ENCODE data around the gene SLC2A3.
"Not testable (repeated sequence)": the region's sequence is repeated elsewhere in the genome, so short reads cannot be mapped to it uniquely, and the experiment has no call there.

The SLC2A3 gene

DNA sequence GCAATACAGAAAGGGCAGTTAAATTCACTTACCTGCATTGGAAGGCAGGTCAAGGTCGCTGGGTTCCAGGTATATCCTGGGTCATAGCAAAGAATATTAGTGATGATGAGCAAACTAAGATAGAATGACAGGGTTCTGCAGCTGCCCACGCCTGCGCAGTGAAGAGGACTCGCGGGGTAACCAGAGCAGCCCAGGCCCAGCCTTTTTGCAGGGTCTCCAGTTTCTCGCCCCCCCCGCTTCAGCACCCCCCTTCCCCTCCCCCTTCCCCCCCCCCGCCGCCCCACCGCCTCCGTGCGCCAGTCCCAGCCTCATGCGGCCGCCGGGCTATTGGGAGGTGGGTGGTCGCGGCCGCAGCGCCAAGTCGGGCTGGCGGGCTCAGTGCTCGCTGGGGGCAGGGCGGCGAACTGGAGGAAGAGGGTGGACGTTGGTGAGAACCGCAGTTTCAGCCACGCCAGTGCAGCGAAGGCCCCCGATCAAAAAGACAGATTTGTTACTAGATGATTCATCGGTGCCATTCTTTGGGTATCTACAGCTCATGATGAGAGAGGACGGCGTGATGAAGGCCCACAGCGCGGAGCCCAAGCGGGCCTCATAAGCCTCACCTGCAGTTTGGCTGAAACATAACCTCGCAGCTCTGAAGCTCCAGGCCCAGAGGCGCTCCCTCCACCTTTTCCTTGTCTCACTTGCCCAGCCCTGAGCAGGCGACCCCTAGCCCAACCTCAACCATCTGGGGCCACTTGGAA is 20.2 kb downstream of the SLC2A3 start:
- DNase-seq (ENCODE audit: low read depth): no peak

DNA sequence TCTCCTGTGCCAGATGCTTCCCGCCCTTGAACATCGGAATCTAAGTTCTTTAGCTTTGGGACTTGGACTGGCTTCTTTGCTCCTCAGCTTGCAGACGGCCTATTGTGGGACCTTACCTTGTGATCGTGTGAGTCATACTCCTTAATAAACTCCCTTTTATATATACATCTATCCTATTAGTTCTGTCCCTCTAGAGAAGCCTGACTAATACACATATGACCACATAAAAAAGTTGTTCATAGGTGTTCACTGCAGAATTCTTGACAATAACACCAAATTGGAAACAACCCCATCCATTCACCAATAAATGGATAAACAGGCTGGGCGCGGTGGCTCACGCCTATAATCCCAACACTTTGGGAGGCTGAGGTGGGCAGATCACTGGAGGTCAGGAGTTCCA is 25.9 kb downstream of the SLC2A3 start:
- not testable (repeated sequence) for DNase-seq (ENCODE audit: low read depth)

DNA sequence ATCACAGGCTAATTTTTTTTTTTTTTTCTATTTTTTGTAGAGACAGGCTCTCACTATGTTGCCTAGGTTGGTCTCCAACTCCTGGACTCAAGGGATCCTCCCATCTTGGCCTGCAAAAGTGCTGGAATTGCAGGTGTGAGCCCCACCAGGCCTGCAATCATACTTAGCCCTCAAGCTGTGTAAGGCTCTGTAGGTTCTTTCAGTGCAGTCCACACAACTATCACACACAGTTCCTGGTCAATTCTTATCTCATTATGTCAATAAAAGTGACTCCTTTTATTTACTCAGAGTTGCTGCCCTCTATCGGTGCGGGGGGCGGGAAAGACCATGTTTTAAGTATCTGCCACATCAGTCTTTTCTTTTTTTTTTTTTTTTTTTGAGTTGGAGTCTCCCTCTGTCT is 29.0 kb downstream of the SLC2A3 start:
- DNase-seq (ENCODE audit: low read depth): no peak

DNA sequence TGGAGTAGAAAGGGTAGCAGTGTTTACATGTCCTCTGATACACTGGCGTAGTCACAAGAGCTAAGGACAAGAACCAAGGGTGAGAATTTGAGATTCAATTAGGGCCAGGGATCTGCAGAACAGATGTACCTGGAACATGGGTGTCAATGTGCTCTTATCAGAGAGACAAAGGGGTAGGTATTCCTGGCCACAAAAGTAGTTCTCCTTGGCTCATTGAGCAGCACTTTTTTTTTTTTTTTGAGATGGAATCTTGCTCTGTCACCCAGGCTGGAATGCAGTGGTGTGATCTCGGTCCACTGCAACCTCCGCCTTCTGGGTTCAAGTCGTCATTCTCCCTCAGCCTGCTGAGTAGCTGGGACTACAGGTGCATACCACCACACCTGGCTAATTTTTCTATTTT is 29.7 kb downstream of the SLC2A3 start:
- not testable (repeated sequence) for DNase-seq (ENCODE audit: low read depth)

DNA sequence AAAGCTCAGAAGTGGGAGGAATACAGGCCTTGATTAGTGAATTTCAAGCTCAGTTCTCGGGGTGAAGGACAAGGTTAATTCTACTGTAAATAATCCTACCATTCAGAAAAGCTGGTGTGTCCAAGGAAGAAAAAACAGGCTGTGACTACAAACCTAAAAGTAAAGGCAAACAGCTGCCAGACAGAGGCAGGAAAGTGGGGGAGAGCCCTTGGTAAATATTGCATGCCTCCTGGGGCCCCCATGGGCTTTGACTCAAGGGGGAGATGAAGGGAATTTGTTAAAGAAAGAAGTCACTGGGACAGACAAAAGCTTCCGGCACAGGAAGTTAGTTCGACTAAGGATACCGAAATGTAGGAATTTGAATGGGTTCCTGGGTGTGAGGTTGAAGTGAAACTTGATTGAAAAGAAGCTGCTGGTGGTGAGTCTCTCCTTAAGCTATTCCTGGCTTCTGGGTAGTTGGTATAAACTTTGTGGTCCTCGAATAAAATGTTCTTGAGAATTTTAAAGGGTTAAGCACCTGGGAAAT is 30.3 kb downstream of the SLC2A3 start:
- not testable (repeated sequence) for DNase-seq (ENCODE audit: low read depth)

DNA sequence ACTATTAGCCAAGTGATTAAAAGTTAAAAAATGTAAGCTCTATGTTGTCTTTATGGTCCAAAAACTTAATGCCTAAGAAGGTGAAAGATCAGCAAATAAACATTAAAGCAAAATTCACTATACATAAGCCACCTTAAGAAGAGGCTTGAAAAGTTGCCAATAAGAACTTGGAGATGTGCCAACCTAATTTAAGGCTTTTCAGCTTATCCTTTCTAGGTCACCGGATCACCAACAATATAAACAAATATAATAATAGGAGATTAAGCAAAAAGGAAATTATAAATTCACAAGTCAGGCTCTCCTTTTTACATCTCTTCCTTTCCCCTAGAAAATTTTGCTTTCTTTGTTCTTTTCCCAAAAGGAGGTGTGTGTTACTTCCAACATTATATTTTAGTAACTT is 30.9 kb downstream of the SLC2A3 start:
- no peak for DNase-seq (ENCODE audit: low read depth)

DNA sequence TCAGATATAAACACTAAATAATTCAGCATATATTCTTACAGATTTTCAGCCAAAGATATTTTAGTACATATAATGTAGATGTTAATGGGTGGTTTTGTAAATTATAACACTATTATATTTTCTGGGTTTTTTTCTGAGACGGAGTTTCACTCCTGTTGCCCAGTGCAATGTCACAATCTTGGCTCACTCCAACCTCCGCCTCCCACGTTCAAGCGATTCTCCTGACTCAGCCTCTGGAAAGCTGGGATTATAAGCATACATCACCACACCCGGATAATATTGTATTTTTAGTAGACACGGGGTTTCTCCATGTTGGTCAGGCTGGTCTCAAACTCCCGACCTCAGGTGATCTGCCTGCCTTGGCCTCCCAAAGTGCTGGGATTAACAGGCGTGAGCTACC is 33.6 kb downstream of the SLC2A3 start:
- not testable (repeated sequence) for DNase-seq (ENCODE audit: low read depth)

DNA sequence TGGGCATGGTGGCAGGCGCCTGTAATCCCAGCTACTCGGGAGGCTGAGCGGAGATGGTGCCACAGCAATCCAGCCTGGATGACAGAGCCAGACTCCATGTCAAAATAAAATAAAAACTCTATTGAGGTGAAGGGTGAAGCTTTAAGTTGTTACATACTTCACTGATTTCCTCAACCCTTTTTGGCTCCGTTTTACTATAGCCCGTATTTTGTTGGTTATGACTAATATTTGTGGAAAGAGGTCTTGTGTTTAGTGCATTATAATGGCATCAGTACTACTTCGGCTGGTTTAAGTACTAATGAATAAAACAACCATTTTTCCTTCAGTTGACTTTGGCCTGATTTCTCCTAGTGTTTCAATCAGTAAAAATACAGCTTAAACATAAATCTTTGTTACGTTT is 36.2 kb downstream of the SLC2A3 start:
- DNase-seq (ENCODE audit: low read depth): no peak

DNA sequence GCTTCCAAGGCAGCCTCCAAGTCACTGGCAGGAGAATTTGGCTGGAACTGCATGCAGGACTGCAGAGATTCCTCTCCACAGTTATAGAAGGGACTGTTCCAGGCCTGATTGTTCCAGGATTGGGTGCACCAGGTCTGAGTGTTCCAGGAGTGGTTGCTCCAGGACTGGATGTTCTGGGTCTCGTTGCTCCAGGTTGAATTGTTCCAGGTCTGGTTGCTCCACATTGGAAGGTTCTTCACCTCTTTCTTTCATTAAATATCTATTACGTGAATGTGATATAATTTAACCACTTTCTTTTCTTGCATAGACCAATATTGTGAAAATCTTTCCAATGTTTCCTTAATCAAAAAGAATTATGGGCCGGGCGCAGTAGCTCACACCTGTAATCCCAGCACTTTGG is 39.3 kb downstream of the SLC2A3 start:
- not testable (repeated sequence) for DNase-seq (ENCODE audit: low read depth)

DNA sequence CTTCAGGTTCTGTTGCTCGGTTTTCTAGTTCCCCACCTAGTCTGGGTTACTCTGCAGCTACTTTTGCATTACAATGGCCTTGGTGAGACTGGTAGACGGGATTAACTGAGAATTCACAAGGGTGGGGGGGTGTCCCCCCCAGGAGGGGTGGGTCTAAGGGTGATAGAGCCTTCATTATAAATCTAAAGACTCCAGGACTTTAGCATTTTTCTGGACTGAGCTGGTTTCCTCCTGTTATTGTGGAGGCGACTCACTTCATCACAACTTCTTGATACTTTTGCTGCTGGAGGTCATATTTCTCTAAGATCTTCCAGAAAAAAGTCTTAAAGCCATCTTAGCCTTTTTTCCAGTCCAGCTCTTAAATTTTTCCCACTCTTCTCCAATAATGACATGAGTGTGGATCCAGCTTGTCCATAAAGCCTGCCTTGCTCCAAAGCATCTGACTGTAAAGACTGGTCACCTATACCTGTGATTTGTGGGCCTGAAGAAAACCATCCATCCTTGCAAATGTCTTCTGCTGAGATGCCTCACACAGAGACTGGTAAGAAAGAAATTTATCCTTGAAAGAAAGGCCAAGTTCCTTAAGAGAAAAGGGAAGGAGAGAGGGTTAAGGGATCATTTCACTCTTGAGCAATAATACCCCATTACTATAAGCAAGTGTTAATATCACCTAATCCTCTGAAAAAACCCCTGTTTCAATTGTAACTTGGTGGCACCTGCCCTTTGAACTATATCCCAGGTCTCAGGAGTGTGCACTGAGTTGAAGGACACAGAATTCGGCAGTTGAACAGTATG is 43.6 kb downstream of the SLC2A3 start:
- no peak for DNase-seq (ENCODE audit: low read depth)

DNA sequence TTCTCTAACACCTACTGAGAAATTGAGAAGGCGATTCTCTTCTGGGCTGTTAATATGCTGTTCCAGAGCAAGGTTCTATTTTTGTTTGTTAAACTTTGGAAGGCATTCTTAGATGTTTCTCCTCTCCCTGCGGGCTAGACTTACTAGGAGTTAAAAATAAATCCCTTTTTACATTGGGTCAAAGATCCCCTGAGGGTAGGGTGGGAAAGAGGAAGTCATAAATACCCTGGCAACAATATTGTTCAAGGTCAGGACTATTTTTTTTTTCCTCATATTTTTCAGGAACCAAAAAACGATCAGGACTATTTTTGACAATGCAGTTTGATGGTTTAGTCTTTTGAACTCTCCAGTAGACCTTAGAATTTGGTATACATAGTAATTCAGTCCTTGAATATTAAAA is 51.3 kb downstream of the SLC2A3 start:
- DNase-seq (ENCODE audit: low read depth): no peak

DNA sequence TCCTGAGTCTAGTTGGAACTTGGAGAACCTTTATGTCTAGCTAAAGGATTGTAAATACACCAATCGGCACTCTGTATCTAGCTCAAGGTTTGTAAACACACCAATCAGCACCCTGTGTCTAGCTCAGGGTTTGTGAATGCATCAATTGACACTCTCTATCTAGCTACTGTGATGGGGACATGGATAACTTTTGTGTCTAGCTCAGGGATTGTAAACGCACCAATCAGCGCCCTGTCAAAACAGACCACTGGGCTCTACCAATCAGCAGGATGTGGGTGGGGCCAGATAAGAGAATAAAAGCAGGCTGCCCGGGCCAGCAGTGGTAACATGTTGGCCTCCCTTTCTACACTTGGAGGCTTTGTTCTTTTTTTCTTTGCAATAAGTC is 54.3 kb downstream of the SLC2A3 start:
- DNase-seq (ENCODE audit: low read depth): not testable (repeated sequence)

DNA sequence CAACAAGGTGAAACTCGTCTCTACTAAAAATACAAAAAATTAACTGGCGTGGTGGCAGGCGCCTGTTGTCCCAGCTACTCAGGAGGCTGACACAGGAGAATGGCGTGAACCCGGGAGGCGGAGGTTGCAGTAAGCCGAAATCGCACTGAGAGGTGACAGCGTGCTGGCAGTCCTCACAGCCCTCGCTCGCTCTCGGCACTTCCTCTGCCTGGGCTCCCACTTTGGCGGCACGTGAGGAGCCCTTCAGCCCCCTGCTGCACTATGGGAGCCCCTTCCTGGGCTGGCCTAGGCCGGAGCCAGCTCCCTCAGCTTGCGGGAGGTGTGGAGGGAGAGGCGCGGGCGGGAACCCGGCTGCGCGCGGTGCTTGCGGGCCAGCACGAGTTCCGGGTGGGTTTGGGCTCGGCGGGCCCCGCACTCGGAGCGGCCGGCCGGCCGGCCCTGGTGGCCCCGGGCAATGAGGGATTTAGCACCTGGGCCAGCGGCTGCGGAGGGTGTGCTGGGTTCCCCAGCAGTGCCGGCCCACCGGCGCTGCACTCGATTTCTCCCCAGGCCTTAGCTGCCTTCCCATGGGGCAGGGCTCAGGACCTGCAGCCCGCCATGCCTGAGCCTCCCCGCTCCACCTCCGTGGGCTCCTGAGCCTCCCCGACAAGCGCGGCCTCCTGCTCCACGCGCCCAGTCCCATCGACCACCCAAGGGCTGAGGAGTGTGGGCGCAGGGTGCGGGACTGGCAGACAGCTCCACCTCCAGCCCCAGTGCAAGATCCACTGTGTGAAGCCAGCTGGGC is 54.8 kb downstream of the SLC2A3 start:
- not testable (repeated sequence) for DNase-seq (ENCODE audit: low read depth)

DNA sequence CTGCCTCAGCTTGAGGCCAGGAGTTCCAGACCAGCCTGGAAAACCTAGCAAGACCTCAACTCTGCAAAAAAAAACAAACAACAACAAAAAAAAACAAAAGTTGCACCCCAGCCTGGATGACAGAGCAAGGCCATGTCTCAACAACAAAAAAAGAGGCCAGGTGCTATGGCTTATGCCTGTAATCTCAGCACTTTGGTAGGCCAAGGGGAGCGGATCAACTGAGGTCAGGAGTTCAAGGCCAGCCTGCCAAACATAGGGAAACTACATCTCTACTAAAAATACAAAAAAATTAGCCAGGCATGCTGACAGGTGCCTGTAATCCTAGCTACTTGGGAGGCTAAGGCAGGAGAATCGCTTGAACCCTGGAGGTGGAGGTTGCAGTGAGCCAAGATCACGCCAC is 56.7 kb downstream of the SLC2A3 start:
- no peak for DNase-seq (ENCODE audit: low read depth)

DNA sequence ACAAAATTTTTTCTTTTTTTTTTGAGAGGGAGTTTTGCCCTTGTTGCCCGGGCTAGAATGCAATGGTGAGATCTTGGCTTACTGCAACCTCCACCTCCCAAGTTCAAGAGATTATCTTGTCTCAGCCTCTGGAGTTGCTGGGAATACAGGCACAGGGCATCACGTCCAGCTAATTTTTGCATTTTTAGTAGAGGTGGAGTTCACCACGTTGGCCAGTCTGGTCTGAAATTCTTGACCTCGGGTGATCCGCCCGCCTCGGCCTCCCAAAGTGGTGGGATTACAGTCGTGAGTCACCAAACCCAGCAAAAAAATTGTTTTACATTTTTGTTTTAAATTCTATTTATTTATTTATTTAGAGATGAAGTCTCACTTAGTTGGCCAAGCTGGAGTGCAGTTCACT is 58.6 kb downstream of the SLC2A3 start:
- DNase-seq (ENCODE audit: low read depth): no peak

DNA sequence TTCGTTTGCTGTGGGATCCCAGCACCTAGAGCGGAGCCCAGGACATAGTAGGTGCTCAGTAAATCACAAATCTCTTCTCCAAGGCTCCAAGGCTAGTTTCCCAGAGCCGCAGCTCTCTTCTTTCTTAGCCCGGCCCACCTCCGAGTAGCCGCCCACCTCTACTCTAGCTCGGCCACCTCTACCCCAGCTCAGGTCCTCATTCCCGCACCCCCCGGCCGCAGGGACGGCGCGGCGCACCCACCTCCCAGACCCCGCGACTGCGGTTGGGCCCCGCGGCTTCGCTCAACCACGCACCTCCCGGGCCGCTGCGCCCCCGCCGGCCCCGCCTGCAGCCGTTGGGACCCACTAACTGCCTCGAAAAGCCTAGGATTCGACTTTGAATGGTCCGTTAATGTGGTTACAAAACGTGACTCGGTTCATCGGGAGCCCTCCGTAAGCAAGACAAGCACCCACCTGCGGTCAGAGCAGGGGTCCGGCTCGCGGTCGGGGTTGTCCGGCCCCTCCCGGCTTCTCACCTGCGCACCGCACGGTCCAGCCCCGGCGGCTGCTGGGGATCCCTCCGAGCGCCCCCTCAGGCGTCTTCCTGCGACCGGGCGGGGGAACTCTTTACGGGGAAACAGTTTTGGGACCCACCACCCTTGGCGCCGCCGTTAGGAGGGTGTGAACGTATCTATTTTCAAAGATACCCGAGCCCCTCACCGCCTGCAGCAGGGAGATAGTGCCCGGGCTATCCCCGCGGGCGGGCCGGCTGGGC is 63.2 kb downstream of the SLC2A3 start, which contains the start of gene SLC2A14:
SLC2A14 (minus strand) TSS at position 350 of the 754 bp plus-strand sequence. CDS start 3,035 bp downstream, outside the sequence.
- no peak for DNase-seq (ENCODE audit: low read depth)

DNA sequence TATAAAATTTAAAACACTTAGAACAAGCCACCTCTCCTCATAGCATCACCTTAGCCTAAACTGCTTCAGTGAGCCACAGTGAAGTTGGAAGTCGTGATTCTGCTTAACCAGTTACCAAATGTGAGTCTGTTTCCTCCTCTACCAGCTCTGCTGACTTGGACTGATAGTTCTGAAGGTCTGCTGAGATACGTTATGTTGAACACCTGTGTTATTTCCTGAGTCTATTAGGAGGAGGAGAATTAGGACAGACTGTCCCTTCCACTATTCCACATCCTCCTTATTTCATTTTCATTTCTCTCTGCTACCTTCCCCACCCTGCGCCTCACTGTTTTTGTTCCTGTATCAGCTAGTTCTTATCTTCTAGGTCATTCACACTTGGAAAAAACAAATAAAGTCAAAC is 65.7 kb downstream of the SLC2A3 start:
- DNase-seq (ENCODE audit: low read depth): no peak
